ENCODE data around the gene MYLK4. TPM values are rescaled to one million over a fixed set of nuclear protein-coding genes. Genes with fewer than 3 reads are reported as not detected.

MYLK4 gene
- total RNA-seq, 1 experiment from 2014 or later, result 0.73 TPM

DNA sequence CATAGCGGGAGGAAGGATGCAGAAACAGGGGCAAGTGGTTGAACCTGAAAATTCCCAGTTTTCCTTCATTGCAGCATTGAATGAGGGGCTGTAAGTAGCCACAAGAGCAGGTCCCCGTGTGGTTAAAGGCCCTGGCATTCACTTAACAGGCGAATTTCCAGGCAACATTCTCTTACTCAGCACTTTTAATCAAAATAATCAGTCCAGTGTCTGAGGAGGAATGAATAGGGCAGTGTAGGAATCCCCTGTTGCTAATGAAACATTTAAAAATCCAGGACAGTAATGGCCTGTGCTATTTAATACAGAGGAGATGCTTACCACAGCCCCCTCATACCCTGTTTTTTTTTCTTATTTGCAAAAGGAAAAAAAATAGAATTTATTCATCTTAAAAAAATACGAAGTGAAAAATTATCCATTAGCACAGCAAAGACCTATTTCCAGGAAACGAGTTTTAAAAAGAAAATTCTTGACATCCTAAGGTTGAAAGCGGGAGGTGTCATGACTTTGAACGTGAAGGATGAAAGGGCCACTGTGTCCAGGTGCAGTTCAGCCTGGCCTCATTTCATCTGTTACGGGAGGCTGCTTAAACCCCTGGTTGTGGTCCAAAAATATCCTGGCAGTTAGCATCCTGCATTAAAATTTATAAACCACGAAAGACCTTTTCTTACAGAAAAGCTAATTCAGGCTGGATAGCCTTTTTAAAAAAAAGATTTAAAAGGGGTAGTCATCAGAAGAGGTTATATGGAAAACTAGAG lies 20.2 kb downstream of the MYLK4 start:
- H3K27me3 Mint-ChIP-seq (ENCODE audit: unreplicated experiment), result no peaks in the 10 kb centered on the region
- CTCF ChIA-PET, result no interaction called here
- DNase-seq, result no peak
- TF ChIP-seq, protein P1, sequence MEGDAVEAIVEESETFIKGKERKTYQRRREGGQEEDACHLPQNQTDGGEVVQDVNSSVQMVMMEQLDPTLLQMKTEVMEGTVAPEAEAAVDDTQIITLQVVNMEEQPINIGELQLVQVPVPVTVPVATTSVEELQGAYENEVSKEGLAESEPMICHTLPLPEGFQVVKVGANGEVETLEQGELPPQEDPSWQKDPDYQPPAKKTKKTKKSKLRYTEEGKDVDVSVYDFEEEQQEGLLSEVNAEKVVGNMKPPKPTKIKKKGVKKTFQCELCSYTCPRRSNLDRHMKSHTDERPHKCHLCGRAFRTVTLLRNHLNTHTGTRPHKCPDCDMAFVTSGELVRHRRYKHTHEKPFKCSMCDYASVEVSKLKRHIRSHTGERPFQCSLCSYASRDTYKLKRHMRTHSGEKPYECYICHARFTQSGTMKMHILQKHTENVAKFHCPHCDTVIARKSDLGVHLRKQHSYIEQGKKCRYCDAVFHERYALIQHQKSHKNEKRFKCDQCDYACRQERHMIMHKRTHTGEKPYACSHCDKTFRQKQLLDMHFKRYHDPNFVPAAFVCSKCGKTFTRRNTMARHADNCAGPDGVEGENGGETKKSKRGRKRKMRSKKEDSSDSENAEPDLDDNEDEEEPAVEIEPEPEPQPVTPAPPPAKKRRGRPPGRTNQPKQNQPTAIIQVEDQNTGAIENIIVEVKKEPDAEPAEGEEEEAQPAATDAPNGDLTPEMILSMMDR (IDR thresholded peaks at IDR 0.05; ENCODE audit: unreplicated experiment), result no peak
- peaks cover 15% of the 10 kb centered on the region for H3K4me1 Mint-ChIP-seq (ENCODE audit: low read depth, unreplicated experiment)
- H3K4me3 Mint-ChIP-seq (ENCODE audit: low read depth, unreplicated experiment), result no peak overlapping the region
- BruUV-seq (replicated peaks), result no TSS peak
- H3K27ac Mint-ChIP-seq (ENCODE audit: unreplicated experiment), result no peak overlapping the region
- H3K9me3 Mint-ChIP-seq (ENCODE audit: low read depth, unreplicated experiment), result no peaks in the 10 kb centered on the region
- intact Hi-C loops (cut with micrococcal nuclease; ENCODE audit: unreplicated experiment), result loop anchor here (10.0 kb wide), 1 partner anchor 324 kb away; no protein-coding TSS in a partner anchor
- H3K36me3 Mint-ChIP-seq (ENCODE audit: insufficient read depth, unreplicated experiment), result no peaks in the 10 kb centered on the region

DNA sequence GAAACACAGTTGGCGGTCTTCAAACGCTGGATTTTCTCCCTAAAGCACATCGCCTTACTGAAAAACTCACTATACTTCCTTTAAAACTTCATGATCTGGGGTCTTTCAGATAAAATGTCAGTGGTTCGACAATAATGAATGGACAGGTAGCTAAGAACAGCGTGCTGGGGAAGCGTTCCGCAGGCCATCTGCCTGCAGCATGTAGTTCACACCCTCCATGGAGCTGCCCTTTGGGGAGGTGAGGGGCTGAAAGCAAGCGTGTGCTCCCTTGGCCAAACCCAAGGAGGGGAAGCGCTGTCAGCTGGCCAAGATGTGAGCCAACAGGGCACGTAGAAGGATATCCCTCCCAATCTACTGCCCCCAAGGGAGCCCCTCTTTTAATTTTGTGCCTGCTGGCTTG lies 20.8 kb downstream of the MYLK4 start:
- Mint-ChIP-seq H3K4me1 (ENCODE audit: low read depth, unreplicated experiment) (peaks cover 21% of the 10 kb centered on the region), H3K4me3 (ENCODE audit: low read depth, unreplicated experiment) (no peak overlapping the region), H3K36me3 (ENCODE audit: insufficient read depth, unreplicated experiment) (no peaks in the 10 kb centered on the region), H3K27ac (ENCODE audit: unreplicated experiment) (no peak overlapping the region), H3K9me3 (ENCODE audit: low read depth, unreplicated experiment) (no peaks in the 10 kb centered on the region), H3K27me3 (ENCODE audit: unreplicated experiment) (no peaks in the 10 kb centered on the region)
- CTCF ChIA-PET, result no interaction called here
- no TSS peak for BruUV-seq (replicated peaks)
- DNase-seq, result no peak
- TF ChIP-seq, protein P1 (IDR thresholded peaks at IDR 0.05; ENCODE audit: unreplicated experiment), result no peak
- intact Hi-C loops (cut with micrococcal nuclease; ENCODE audit: unreplicated experiment), result loop anchor here (10.0 kb wide), 1 partner anchor 325 kb away; no protein-coding TSS in a partner anchor

DNA sequence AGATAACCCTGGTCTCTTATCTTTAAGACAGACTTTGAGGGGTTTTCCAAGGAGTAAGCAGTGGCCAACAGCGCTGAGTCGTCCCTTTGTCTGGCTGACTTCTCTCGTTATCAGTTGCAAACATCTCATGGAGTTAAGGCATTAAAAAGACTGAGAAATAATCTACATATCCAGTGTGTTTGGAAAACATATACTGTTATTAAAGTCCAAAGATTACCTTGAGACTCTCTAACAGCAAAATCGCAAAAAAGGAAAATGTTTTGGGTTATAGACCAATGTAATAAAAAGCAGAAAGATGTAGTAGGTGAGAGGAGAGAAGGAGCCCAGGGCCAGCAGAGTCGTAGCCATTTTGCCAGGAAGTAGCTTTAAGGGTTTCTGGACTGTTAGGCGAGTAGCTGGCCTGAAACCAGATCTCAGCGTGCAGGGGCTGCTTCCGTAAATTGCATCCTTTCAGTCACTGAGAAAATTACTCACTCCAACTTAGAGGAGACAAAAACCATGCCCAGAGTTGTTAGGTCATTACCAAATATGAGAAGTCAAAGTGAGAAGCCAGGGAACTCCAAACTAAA lies 24.6 kb downstream of the MYLK4 start:
- H3K27me3 Mint-ChIP-seq (ENCODE audit: unreplicated experiment), result no peaks in the 10 kb centered on the region
- H3K36me3 Mint-ChIP-seq (ENCODE audit: insufficient read depth, unreplicated experiment), result no peaks in the 10 kb centered on the region
- intact Hi-C loops (cut with micrococcal nuclease; ENCODE audit: unreplicated experiment), result no loop called here
- peaks cover 11% of the 10 kb centered on the region for H3K4me1 Mint-ChIP-seq (ENCODE audit: low read depth, unreplicated experiment)
- no TSS peak for BruUV-seq (replicated peaks)
- H3K4me3 Mint-ChIP-seq (ENCODE audit: low read depth, unreplicated experiment), result no peak overlapping the region
- DNase-seq, result no peak
- CTCF ChIA-PET, result interaction anchor here (0.6 to 0.8 kb wide), 3 partner anchors 64 to 263 kb away, joined by 3 to 7 read pairs (median 4); no protein-coding TSS in a partner anchor
- H3K9me3 Mint-ChIP-seq (ENCODE audit: low read depth, unreplicated experiment), result no peaks in the 10 kb centered on the region
- TF ChIP-seq, protein P1 (IDR thresholded peaks at IDR 0.05; ENCODE audit: unreplicated experiment), result no peak
- no peak overlapping the region for H3K27ac Mint-ChIP-seq (ENCODE audit: unreplicated experiment)

DNA sequence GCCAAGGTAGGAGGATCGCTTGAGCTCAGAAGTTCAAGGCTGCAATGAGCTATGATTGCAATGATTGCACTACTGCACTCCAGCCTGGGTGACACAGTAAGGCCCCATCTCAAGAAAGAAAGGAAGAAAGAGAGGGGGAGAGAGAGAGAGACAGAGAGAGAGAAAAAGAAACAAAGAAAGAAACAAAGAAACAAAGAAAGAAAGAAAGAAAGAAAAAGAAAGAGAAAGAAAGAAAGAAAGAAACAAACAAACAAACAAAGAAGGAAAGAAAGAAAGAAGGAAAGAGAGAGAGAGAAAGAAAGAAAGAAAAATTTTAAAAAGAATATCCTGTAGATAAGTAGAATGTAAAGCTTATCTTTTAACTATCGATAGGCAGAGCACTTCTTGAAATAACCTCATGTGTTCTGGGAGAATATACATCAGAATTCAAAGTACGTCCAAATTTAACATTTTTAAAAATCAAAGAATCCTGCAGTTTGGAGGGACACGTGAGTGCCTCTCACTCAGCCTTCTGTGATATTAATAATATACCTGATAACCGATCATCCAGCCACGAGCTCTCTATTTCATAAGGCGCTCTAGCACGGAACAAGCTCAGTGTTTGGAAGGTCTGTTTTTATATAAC lies 25.2 kb downstream of the MYLK4 start:
- CTCF ChIA-PET, result interaction anchor here (0.7 kb wide), 1 partner anchor 1016 kb away, joined by 3 read pairs; no protein-coding TSS in a partner anchor
- TF ChIP-seq, protein P1 (IDR thresholded peaks at IDR 0.05; ENCODE audit: unreplicated experiment), result no peak
- H3K36me3 Mint-ChIP-seq (ENCODE audit: insufficient read depth, unreplicated experiment), result no peaks in the 10 kb centered on the region
- no peak overlapping the region for H3K4me3 Mint-ChIP-seq (ENCODE audit: low read depth, unreplicated experiment)
- peaks cover 10% of the 10 kb centered on the region for H3K4me1 Mint-ChIP-seq (ENCODE audit: low read depth, unreplicated experiment)
- H3K27me3 Mint-ChIP-seq (ENCODE audit: unreplicated experiment), result no peaks in the 10 kb centered on the region
- H3K27ac Mint-ChIP-seq (ENCODE audit: unreplicated experiment), result no peak overlapping the region
- DNase-seq, result no peak
- no peaks in the 10 kb centered on the region for H3K9me3 Mint-ChIP-seq (ENCODE audit: low read depth, unreplicated experiment)
- intact Hi-C loops (cut with micrococcal nuclease; ENCODE audit: unreplicated experiment), result no loop called here
- no TSS peak for BruUV-seq (replicated peaks)
